ENCODE results near the gene NFIX. TPM values are rescaled to one million over a fixed set of nuclear protein-coding genes. Genes with fewer than 3 reads are reported as not detected.

Gene NFIX
- total and polyA plus RNA-seq, 2 of the 13 experiments (the other 11 are each of a cell fraction or from before 2014, with no cell fraction given), result 3.4 to 5.4 TPM

- TF ChIP-seq SAP130 (CRISPR knock-in tag; IDR thresholded peaks at IDR 0.05; ENCODE audit: low read depth) (peak; percentile 59; the same call in 1 of the 2 replicates), ZNF589 (CRISPR knock-in tag; conservative IDR thresholded peaks at IDR 0.05) (no peak), ZNF609 (CRISPR knock-in tag; IDR thresholded peaks at IDR 0.05; ENCODE audit: borderline replicate concordance) (peak; percentile 30; the same call in 1 of the 2 replicates), MXI1 (IDR thresholded peaks at IDR 0.05; ENCODE audit: borderline replicate concordance, low read depth, low read length) (no peak), ZBTB7A (CRISPR knock-in tag; IDR thresholded peaks at IDR 0.05) (no peak), HDAC1 (CRISPR knock-in tag; IDR thresholded peaks at IDR 0.05) (peak; percentile 36; the same call in 1 of the 2 replicates), ZNF670 (CRISPR knock-in tag; IDR thresholded peaks at IDR 0.05; ENCODE audit: borderline replicate concordance) (no peak), RNF2 (conservative IDR thresholded peaks at IDR 0.05; ENCODE audit: low read depth) (no peak), SOX5 (CRISPR knock-in tag; IDR thresholded peaks at IDR 0.05; ENCODE audit: borderline replicate concordance) (peak; percentile 19; the same call in 1 of the 2 replicates), EP300 (IDR thresholded peaks at IDR 0.05; ENCODE audit: low read depth in 2 of 2, low read length in 2 of 2) (peak in 1 of 2 experiments; percentile 39; a peak in 2 of 4 replicates), EP300 (CRISPR knock-in tag; IDR thresholded peaks at IDR 0.05; ENCODE audit: borderline replicate concordance) (no peak), TAF15 (IDR thresholded peaks at IDR 0.05; ENCODE audit: low read depth, low read length, poor library complexity, severe bottlenecking) (no peak), TBP (CRISPR knock-in tag; IDR thresholded peaks at IDR 0.05) (no peak), SMAD1 (CRISPR knock-in tag; IDR thresholded peaks at IDR 0.05; ENCODE audit: borderline replicate concordance, low read depth) (no peak), TCF7 (IDR thresholded peaks at IDR 0.05; ENCODE audit: low read depth) (peak; percentile 62; the same call in 1 of the 2 replicates), MXD3 (CRISPR knock-in tag; IDR thresholded peaks at IDR 0.05) (no peak), GFI1 (CRISPR knock-in tag; IDR thresholded peaks at IDR 0.05; ENCODE audit: borderline replicate concordance) (peak; percentile 26; the same call in 1 of the 2 replicates), ARID3A (IDR thresholded peaks at IDR 0.05; ENCODE audit: low read depth, low read length) (0 out of 2 replicates have a peak, but pooled peaks have one; percentile 46), SOX13 (IDR thresholded peaks at IDR 0.05) (no peak), SOX13 (CRISPR knock-in tag; conservative IDR thresholded peaks at IDR 0.05 in 1 of 2, IDR thresholded peaks at IDR 0.05 in 1 of 2) (peak in 1 of 2 experiments; percentile 21; a peak in 1 of 4 replicates)
These were observed 36.8 kb downstream of the NFIX start (continued) for GRCh38 chr19:13031917-13032623.
